Measurements from ENCODE around the gene HEXD.

Gene HEXD

GRCh38 chr17:82461827-82462524 lies 43.8 kb downstream of the HEXD start:
- Histone ChIP-seq H3K9me3 (no peaks in the 10 kb centered on the region), H3K27me3 (no peaks in the 10 kb centered on the region), H3K4me3 (ENCODE audit: low read depth in 1 of 2, low read length in 1 of 2) (no peak overlapping the region), H3K27ac (no peak overlapping the region), H3K4me1 (ENCODE audit: control insufficient read depth in 1 of 2, insufficient read depth in 1 of 2, low read depth in 1 of 2, low read length in 1 of 2) (peaks cover 25 to 36% of the 10 kb centered on the region in 2 experiments), H3K36me3 (peaks cover 72% of the 10 kb centered on the region)
- TF ChIP-seq CTCF (IDR thresholded peaks at IDR 0.05), result no peak

GRCh38 chr17:82463391-82463790 lies 45.2 kb downstream of the HEXD start:
- Histone ChIP-seq H3K4me3 (ENCODE audit: low read depth in 1 of 2, low read length in 1 of 2) (no peak overlapping the region), H3K27me3 (no peaks in the 10 kb centered on the region), H3K36me3 (peaks cover 86% of the 10 kb centered on the region), H3K9me3 (no peaks in the 10 kb centered on the region), H3K27ac (no peak overlapping the region), H3K4me1 (ENCODE audit: control insufficient read depth in 1 of 2, insufficient read depth in 1 of 2, low read depth in 1 of 2, low read length in 1 of 2) (peaks cover 16 to 24% of the 10 kb centered on the region in 2 experiments)
- TF ChIP-seq CTCF (IDR thresholded peaks at IDR 0.05), result no peak

- H3K27ac ChIP-seq, result no peak overlapping the region
- H3K27me3 ChIP-seq, result no peaks in the 10 kb centered on the region
- H3K4me1 ChIP-seq (ENCODE audit: control insufficient read depth in 1 of 2, insufficient read depth in 1 of 2, low read depth in 1 of 2, low read length in 1 of 2), result peaks cover 13 to 23% of the 10 kb centered on the region in 2 experiments
- H3K36me3 ChIP-seq, result peaks cover 93% of the 10 kb centered on the region
- TF ChIP-seq CTCF (IDR thresholded peaks at IDR 0.05), result no peak
- no peaks in the 10 kb centered on the region for H3K9me3 ChIP-seq
- H3K4me3 ChIP-seq (ENCODE audit: low read depth in 1 of 2, low read length in 1 of 2), result no peak overlapping the region
Measured at GRCh38 chr17:82463925-82464566, 45.9 kb downstream of the HEXD start.

GRCh38 chr17:82464567-82464929 lies 46.4 kb downstream of the HEXD start:
- Histone ChIP-seq H3K27ac (no peak overlapping the region), H3K4me3 (ENCODE audit: low read depth in 1 of 2, low read length in 1 of 2) (no peak overlapping the region), H3K36me3 (peaks cover 98% of the 10 kb centered on the region), H3K27me3 (no peaks in the 10 kb centered on the region), H3K4me1 (ENCODE audit: control insufficient read depth in 1 of 2, insufficient read depth in 1 of 2, low read depth in 1 of 2, low read length in 1 of 2) (peaks cover 8 to 18% of the 10 kb centered on the region in 2 experiments), H3K9me3 (no peaks in the 10 kb centered on the region)
- TF ChIP-seq CTCF (IDR thresholded peaks at IDR 0.05), result no peak

GRCh38 chr17:82465023-82465603 lies 47.0 kb downstream of the HEXD start:
- H3K9me3 ChIP-seq, result no peaks in the 10 kb centered on the region
- H3K4me3 ChIP-seq (ENCODE audit: low read depth in 1 of 2, low read length in 1 of 2), result no peak overlapping the region
- no peak for TF ChIP-seq CTCF (IDR thresholded peaks at IDR 0.05)
- H3K4me1 ChIP-seq (ENCODE audit: control insufficient read depth in 1 of 2, insufficient read depth in 1 of 2, low read depth in 1 of 2, low read length in 1 of 2), result peaks cover 2 to 12% of the 10 kb centered on the region in 2 experiments
- H3K36me3 ChIP-seq, result peaks cover 100% of the 10 kb centered on the region
- no peaks in the 10 kb centered on the region for H3K27me3 ChIP-seq
- H3K27ac ChIP-seq, result peak overlapping the region; percentile 4

All from neutrophil (primary cell).